Measurements from ENCODE around the gene MMP2.

Gene MMP2

GRCh38 chr16:55480228-55480655 lies 1.2 kb downstream of the MMP2 start:
- Histone ChIP-seq H3K27me3 (ENCODE audit: low read length) (no peaks in the 10 kb centered on the region), H3K36me3 (ENCODE audit: low read length) (no peaks in the 10 kb centered on the region), H2AFZ (ENCODE audit: low read depth, low read length, severe bottlenecking) (no peak overlapping the region), H3K9me2 (replicated peaks; ENCODE audit: insufficient read depth, low read length) (no peaks in the 10 kb centered on the region), H3K27ac (ENCODE audit: low read depth, low read length) (no peak overlapping the region), H4K20me1 (ENCODE audit: low read depth, low read length) (no peaks in the 10 kb centered on the region), H3K9me3 (ENCODE audit: insufficient read depth, low read length) (no peaks in the 10 kb centered on the region), H3K9ac (ENCODE audit: low read length) (no peak overlapping the region), H3K4me2 (ENCODE audit: low read depth, low read length, poor library complexity, severe bottlenecking) (no peak overlapping the region), H3F3A (ENCODE audit: insufficient read depth) (no peaks in the 10 kb centered on the region), H3K79me2 (ENCODE audit: insufficient read depth, low read length) (no peaks in the 10 kb centered on the region), H3K4me3 (ENCODE audit: insufficient read depth, low read length, poor library complexity, severe bottlenecking) (no peak overlapping the region)
- TF ChIP-seq CTCF (IDR thresholded peaks at IDR 0.05; ENCODE audit: insufficient read depth, low read length, poor library complexity, severe bottlenecking), result no peak
- no peak for TF ChIP-seq EZH2phosphoT487 (conservative IDR thresholded peaks at IDR 0.05; ENCODE audit: low read length)

GRCh38 chr16:55481023-55481422 lies 2.0 kb downstream of the MMP2 start:
- Histone ChIP-seq H2AFZ (ENCODE audit: low read depth, low read length, severe bottlenecking) (no peak overlapping the region), H3K79me2 (ENCODE audit: insufficient read depth, low read length) (no peaks in the 10 kb centered on the region), H3K27ac (ENCODE audit: low read depth, low read length) (no peak overlapping the region), H3K4me3 (ENCODE audit: insufficient read depth, low read length, poor library complexity, severe bottlenecking) (no peak overlapping the region), H3K4me2 (ENCODE audit: low read depth, low read length, poor library complexity, severe bottlenecking) (no peak overlapping the region), H3K9ac (ENCODE audit: low read length) (no peak overlapping the region), H3K27me3 (ENCODE audit: low read length) (no peaks in the 10 kb centered on the region), H4K20me1 (ENCODE audit: low read depth, low read length) (no peaks in the 10 kb centered on the region), H3F3A (ENCODE audit: insufficient read depth) (no peaks in the 10 kb centered on the region), H3K9me2 (replicated peaks; ENCODE audit: insufficient read depth, low read length) (no peaks in the 10 kb centered on the region), H3K36me3 (ENCODE audit: low read length) (no peaks in the 10 kb centered on the region), H3K9me3 (ENCODE audit: insufficient read depth, low read length) (no peaks in the 10 kb centered on the region)
- TF ChIP-seq CTCF (IDR thresholded peaks at IDR 0.05; ENCODE audit: insufficient read depth, low read length, poor library complexity, severe bottlenecking), result no peak
- TF ChIP-seq EZH2phosphoT487 (conservative IDR thresholded peaks at IDR 0.05; ENCODE audit: low read length), result no peak

GRCh38 chr16:55482056-55482455 lies 3.1 kb downstream of the MMP2 start:
- Histone ChIP-seq H3K36me3 (ENCODE audit: low read length) (no peaks in the 10 kb centered on the region), H3K4me2 (ENCODE audit: low read depth, low read length, poor library complexity, severe bottlenecking) (no peak overlapping the region)

More at GRCh38 chr16:55482056-55482455, 3.1 kb downstream of the MMP2 start:
- H3K79me2 ChIP-seq (ENCODE audit: insufficient read depth, low read length), result no peaks in the 10 kb centered on the region
- no peaks in the 10 kb centered on the region for H3K27me3 ChIP-seq (ENCODE audit: low read length)
- H3K4me3 ChIP-seq (ENCODE audit: insufficient read depth, low read length, poor library complexity, severe bottlenecking), result no peak overlapping the region
- no peaks in the 10 kb centered on the region for H3K9me3 ChIP-seq (ENCODE audit: insufficient read depth, low read length)
- H2AFZ ChIP-seq (ENCODE audit: low read depth, low read length, severe bottlenecking), result no peak overlapping the region
- H3K9me2 ChIP-seq (replicated peaks; ENCODE audit: insufficient read depth, low read length), result no peaks in the 10 kb centered on the region
- H3F3A ChIP-seq (ENCODE audit: insufficient read depth), result no peaks in the 10 kb centered on the region
- H3K9ac ChIP-seq (ENCODE audit: low read length), result no peak overlapping the region
- no peak overlapping the region for H3K27ac ChIP-seq (ENCODE audit: low read depth, low read length)
- H4K20me1 ChIP-seq (ENCODE audit: low read depth, low read length), result no peaks in the 10 kb centered on the region
- no peak for TF ChIP-seq CTCF (IDR thresholded peaks at IDR 0.05; ENCODE audit: insufficient read depth, low read length, poor library complexity, severe bottlenecking)
- TF ChIP-seq EZH2phosphoT487 (conservative IDR thresholded peaks at IDR 0.05; ENCODE audit: low read length), result no peak
